ENCODE measurements around the gene ZC3H13. TPM values are rescaled to one million over a fixed set of nuclear protein-coding genes. Genes with fewer than 3 reads are reported as not detected.

ZC3H13 gene
- total and polyA plus RNA-seq, 9 donors: 21.0 to 50.0 (median 39.2) TPM

DNA sequence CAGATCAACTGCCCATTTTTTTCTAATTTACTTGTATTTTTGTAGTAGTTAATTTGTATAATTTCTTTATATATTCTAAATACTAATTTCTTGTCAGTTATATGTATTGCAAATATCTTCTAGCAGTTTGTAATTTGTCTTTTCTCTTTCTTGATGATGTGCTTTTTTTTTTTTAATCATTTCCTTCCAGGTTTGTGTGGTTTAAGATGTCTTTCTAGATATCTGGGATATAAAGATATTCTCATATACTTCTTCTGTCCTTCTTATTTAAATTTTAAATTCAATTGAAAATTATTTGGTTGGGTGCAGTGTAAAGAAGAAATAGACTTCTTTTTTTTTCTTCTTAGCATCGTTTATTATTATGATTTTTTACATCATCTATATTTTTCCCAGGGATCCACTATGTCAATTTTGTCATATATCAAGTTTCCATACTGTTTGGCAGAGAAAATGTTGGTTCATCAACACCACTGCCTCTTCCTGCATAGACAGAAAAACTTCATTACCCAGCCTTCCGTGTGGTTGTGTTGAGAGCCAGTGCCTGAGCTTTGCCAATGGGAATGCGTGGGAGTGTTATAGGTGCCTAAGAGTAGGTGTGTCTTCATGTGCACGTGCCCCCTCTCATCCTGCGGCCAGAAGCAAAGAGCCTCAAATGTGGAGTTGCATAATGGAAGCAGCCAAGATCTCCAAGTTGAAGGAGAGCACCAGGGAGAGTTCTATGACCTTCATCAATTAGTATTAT lies 36.4 kb upstream of the ZC3H13 start:
- H3K27ac ChIP-seq (ENCODE audit: low read length): no peak overlapping the region
- 71% methylated on average over 3 of the region's 5 CpGs for WGBS (ENCODE audit: insufficient coverage)
- DNase-seq: no peak
- no peaks in the 10 kb centered on the region for H3K27me3 ChIP-seq (ENCODE audit: control insufficient read depth, insufficient read depth, low read length)
- H3K9me3 ChIP-seq (replicated peaks; ENCODE audit: control insufficient read depth, low read depth, low read length): no peaks in the 10 kb centered on the region
- H3K4me3 ChIP-seq (ENCODE audit: low read length): no peak overlapping the region
- H3K4me1 ChIP-seq (ENCODE audit: control insufficient read depth, insufficient read depth, low read length): no peaks in the 10 kb centered on the region
- no peaks in the 10 kb centered on the region for H3K36me3 ChIP-seq (ENCODE audit: control insufficient read depth, insufficient read depth, low read length)

- no peak for DNase-seq
- no peaks in the 10 kb centered on the region for H3K36me3 ChIP-seq (ENCODE audit: control insufficient read depth, insufficient read depth, low read length)
- no peak overlapping the region for H3K27ac ChIP-seq (ENCODE audit: low read length)
- H3K9me3 ChIP-seq (replicated peaks; ENCODE audit: control insufficient read depth, low read depth, low read length): no peaks in the 10 kb centered on the region
- no peak overlapping the region for H3K4me3 ChIP-seq (ENCODE audit: low read length)
- no peaks in the 10 kb centered on the region for H3K27me3 ChIP-seq (ENCODE audit: control insufficient read depth, insufficient read depth, low read length)
- H3K4me1 ChIP-seq (ENCODE audit: control insufficient read depth, insufficient read depth, low read length): no peaks in the 10 kb centered on the region
Measured at GRCh38 chr13:46087481-46087880, 34.9 kb upstream of the ZC3H13 start.

DNA sequence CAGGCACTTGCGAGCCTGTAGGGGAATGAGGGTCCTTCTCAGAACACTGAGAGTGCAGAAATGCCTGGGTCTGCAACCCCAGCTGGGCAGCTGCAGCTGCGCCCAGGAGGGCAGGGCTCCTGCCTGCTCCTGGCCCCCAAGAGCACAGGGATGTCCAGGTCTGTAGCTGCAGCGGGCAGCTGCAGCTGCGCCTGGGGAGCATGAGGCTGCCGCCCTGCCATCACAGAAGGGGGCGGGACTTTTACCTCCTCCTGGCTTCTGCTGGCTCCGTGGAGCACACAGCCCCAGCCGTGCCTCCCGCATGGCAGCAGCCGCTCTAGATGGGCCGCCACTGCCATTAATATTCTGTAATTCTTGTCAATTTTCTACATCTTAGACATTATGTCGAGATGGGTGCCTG lies 34.4 kb upstream of the ZC3H13 start:
- Histone ChIP-seq H3K4me1 (ENCODE audit: control insufficient read depth, insufficient read depth, low read length) (no peaks in the 10 kb centered on the region), H3K27ac (ENCODE audit: low read length) (no peak overlapping the region), H3K36me3 (ENCODE audit: control insufficient read depth, insufficient read depth, low read length) (no peaks in the 10 kb centered on the region), H3K9me3 (replicated peaks; ENCODE audit: control insufficient read depth, low read depth, low read length) (no peaks in the 10 kb centered on the region), H3K27me3 (ENCODE audit: control insufficient read depth, insufficient read depth, low read length) (no peaks in the 10 kb centered on the region), H3K4me3 (ENCODE audit: low read length) (no peak overlapping the region)
- WGBS (ENCODE audit: insufficient coverage): 84% methylated on average over 7 of the region's 12 CpGs
- DNase-seq: no peak

DNA sequence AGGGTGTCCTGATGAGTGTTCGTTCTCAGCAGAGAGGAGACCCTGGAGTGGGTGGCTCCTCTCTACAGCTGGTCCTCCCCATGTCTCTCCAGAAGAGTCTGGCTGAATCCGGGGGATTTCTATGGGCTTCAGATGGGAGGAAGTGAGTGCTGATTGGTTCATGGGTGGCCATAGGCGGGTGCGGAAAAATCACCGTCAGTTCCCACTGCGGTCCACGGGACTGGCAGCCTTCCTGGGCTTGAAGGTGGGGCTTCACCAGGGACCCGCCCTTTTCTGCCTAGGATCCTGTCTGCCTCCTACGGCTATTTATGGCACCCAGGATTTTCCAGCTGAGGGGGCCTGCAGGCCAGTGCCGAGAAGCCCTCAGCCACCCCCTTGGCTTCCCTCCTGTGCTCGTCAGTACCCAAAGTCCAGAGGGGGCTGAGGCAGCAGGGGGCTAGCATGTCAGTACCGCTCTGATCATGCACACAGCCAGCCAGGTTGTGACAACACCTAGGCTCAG lies 33.9 kb upstream of the ZC3H13 start:
- Histone ChIP-seq H3K27me3 (ENCODE audit: control insufficient read depth, insufficient read depth, low read length) (no peaks in the 10 kb centered on the region), H3K36me3 (ENCODE audit: control insufficient read depth, insufficient read depth, low read length) (no peaks in the 10 kb centered on the region), H3K4me1 (ENCODE audit: control insufficient read depth, insufficient read depth, low read length) (no peaks in the 10 kb centered on the region), H3K4me3 (ENCODE audit: low read length) (no peak overlapping the region), H3K27ac (ENCODE audit: low read length) (no peak overlapping the region), H3K9me3 (replicated peaks; ENCODE audit: control insufficient read depth, low read depth, low read length) (no peaks in the 10 kb centered on the region)
- DNase-seq: no peak
- 89% methylated on average over 10 of the region's 12 CpGs for WGBS (ENCODE audit: insufficient coverage)

DNA sequence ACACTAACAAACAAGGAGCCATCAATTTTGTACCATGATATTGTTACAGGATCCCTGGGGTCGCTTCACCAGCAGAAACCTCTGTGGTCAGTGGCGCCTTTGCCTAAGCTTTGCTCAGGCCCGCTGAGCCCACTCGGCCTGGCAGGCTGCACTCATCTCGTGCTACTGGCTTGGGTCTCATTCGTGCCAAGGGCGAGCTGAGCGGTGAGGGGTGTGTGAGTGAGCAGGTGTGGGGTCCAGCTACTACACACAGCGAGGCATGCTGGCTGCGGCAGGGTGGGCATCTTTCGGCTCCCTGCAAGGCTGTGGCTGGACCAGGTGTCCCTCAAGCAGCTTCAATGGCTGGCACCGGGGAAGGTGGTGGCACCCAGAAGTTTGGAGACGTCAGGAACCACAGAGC lies 33.2 kb upstream of the ZC3H13 start:
- H3K4me1 ChIP-seq (ENCODE audit: control insufficient read depth, insufficient read depth, low read length): no peaks in the 10 kb centered on the region
- H3K4me3 ChIP-seq (ENCODE audit: low read length): no peak overlapping the region
- WGBS (ENCODE audit: insufficient coverage): 93% methylated on average over 12 of the region's 13 CpGs
- H3K9me3 ChIP-seq (replicated peaks; ENCODE audit: control insufficient read depth, low read depth, low read length): no peaks in the 10 kb centered on the region
- no peak for DNase-seq
- no peaks in the 10 kb centered on the region for H3K27me3 ChIP-seq (ENCODE audit: control insufficient read depth, insufficient read depth, low read length)
- H3K27ac ChIP-seq (ENCODE audit: low read length): no peak overlapping the region
- no peaks in the 10 kb centered on the region for H3K36me3 ChIP-seq (ENCODE audit: control insufficient read depth, insufficient read depth, low read length)

- DNase-seq: no peak
- 97% methylated on average over 4 of the region's 5 CpGs for WGBS (ENCODE audit: insufficient coverage)
Measured at GRCh38 chr13:46082324-46082723, 29.8 kb upstream of the ZC3H13 start.

GRCh38 chr13:46079770-46080169 lies 27.2 kb upstream of the ZC3H13 start:
- H3K36me3 ChIP-seq (ENCODE audit: control insufficient read depth, insufficient read depth, low read length): no peaks in the 10 kb centered on the region
- no peak overlapping the region for H3K4me3 ChIP-seq (ENCODE audit: low read length)
- no peaks in the 10 kb centered on the region for H3K27me3 ChIP-seq (ENCODE audit: control insufficient read depth, insufficient read depth, low read length)
- DNase-seq: no peak
- H3K4me1 ChIP-seq (ENCODE audit: control insufficient read depth, insufficient read depth, low read length): no peaks in the 10 kb centered on the region
- H3K27ac ChIP-seq (ENCODE audit: low read length): no peak overlapping the region
- H3K9me3 ChIP-seq (replicated peaks; ENCODE audit: control insufficient read depth, low read depth, low read length): no peaks in the 10 kb centered on the region
- no CpG with 5 or more reads among the region's 2 CpGs for WGBS (ENCODE audit: insufficient coverage)

More at GRCh38 chr13:46082324-46082723, 29.8 kb upstream of the ZC3H13 start:
- no peaks in the 10 kb centered on the region for H3K9me3 ChIP-seq (replicated peaks; ENCODE audit: control insufficient read depth, low read depth, low read length)
- no peak overlapping the region for H3K27ac ChIP-seq (ENCODE audit: low read length)
- H3K4me3 ChIP-seq (ENCODE audit: low read length): no peak overlapping the region
- H3K27me3 ChIP-seq (ENCODE audit: control insufficient read depth, insufficient read depth, low read length): no peaks in the 10 kb centered on the region
- no peaks in the 10 kb centered on the region for H3K4me1 ChIP-seq (ENCODE audit: control insufficient read depth, insufficient read depth, low read length)
- no peaks in the 10 kb centered on the region for H3K36me3 ChIP-seq (ENCODE audit: control insufficient read depth, insufficient read depth, low read length)

- peak; percentile 2 for DNase-seq
- no peaks in the 10 kb centered on the region for H3K4me1 ChIP-seq (ENCODE audit: control insufficient read depth, insufficient read depth, low read length)
- H3K27me3 ChIP-seq (ENCODE audit: control insufficient read depth, insufficient read depth, low read length): no peaks in the 10 kb centered on the region
- no peak overlapping the region for H3K4me3 ChIP-seq (ENCODE audit: low read length)
- H3K9me3 ChIP-seq (replicated peaks; ENCODE audit: control insufficient read depth, low read depth, low read length): no peaks in the 10 kb centered on the region
- no peak overlapping the region for H3K27ac ChIP-seq (ENCODE audit: low read length)
- no peaks in the 10 kb centered on the region for H3K36me3 ChIP-seq (ENCODE audit: control insufficient read depth, insufficient read depth, low read length)
- 80% methylated on average over 1 of the region's 1 CpG for WGBS (ENCODE audit: insufficient coverage)
Measured at GRCh38 chr13:46077265-46077664, 24.7 kb upstream of the ZC3H13 start.

DNA sequence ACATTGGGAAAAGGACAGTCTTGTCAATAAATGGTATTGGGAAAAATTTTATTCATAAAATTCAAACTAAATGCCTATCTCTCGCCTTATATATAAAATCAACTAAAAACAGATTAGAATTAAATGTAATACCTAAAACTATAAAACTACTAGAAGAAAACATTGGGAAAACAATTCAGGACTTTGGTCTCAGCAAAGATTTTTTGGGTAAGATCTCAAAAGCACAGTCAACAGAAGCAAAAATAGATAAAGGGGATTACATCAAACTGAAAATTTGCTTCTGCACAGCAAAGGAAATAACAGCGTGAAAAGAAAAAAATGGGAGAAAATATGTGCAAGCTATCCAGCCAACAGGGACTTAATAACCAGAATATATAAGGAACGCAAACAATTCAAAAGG lies 24.3 kb upstream of the ZC3H13 start:
- no peak for DNase-seq
- no CpG with 5 or more reads among the region's 3 CpGs for WGBS (ENCODE audit: insufficient coverage)
- H3K4me1 ChIP-seq (ENCODE audit: control insufficient read depth, insufficient read depth, low read length): no peaks in the 10 kb centered on the region
- no peaks in the 10 kb centered on the region for H3K9me3 ChIP-seq (replicated peaks; ENCODE audit: control insufficient read depth, low read depth, low read length)
- no peaks in the 10 kb centered on the region for H3K36me3 ChIP-seq (ENCODE audit: control insufficient read depth, insufficient read depth, low read length)
- no peak overlapping the region for H3K27ac ChIP-seq (ENCODE audit: low read length)
- H3K4me3 ChIP-seq (ENCODE audit: low read length): no peak overlapping the region
- H3K27me3 ChIP-seq (ENCODE audit: control insufficient read depth, insufficient read depth, low read length): no peaks in the 10 kb centered on the region

DNA sequence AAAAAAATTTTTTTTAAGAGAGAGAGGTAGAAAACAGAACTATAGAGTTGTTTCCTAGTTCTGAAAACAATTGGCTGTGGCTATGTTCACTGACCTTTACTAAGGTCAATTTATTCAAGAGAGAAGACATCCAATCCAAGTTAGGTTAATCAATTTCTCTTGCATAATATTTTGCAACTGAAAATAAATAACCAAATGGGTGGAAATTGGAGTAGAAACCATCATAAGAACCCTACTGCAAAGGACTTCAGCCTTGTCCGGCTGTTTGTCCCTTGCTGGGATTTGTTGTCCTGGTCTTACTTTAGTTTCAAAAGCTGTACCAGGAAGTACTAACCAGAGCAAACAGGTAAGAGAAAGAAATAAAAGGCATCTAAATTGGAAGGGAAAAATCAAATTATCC lies 23.3 kb upstream of the ZC3H13 start:
- H3K36me3 ChIP-seq (ENCODE audit: control insufficient read depth, insufficient read depth, low read length): no peaks in the 10 kb centered on the region
- DNase-seq: no peak
- H3K27ac ChIP-seq (ENCODE audit: low read length): no peak overlapping the region
- H3K4me1 ChIP-seq (ENCODE audit: control insufficient read depth, insufficient read depth, low read length): no peaks in the 10 kb centered on the region
- H3K4me3 ChIP-seq (ENCODE audit: low read length): no peak overlapping the region
- H3K27me3 ChIP-seq (ENCODE audit: control insufficient read depth, insufficient read depth, low read length): no peaks in the 10 kb centered on the region
- H3K9me3 ChIP-seq (replicated peaks; ENCODE audit: control insufficient read depth, low read depth, low read length): no peaks in the 10 kb centered on the region
- WGBS (ENCODE audit: insufficient coverage): no CpG with 5 or more reads among the region's 1 CpG
